HuH-7.5 (cell line): Measurements from ENCODE around the gene EFCAB3.
"Not testable (repeated sequence)": the region's sequence is repeated elsewhere in the genome, so short reads cannot be mapped to it uniquely, and the experiment has no call there.

ENCODE experiments used
- DNase-seq: peaks from one replicate; pipeline ENCODE4 v3.0.0; 2011; ENCODE audit warnings: low spot score

EFCAB3 gene

DNA sequence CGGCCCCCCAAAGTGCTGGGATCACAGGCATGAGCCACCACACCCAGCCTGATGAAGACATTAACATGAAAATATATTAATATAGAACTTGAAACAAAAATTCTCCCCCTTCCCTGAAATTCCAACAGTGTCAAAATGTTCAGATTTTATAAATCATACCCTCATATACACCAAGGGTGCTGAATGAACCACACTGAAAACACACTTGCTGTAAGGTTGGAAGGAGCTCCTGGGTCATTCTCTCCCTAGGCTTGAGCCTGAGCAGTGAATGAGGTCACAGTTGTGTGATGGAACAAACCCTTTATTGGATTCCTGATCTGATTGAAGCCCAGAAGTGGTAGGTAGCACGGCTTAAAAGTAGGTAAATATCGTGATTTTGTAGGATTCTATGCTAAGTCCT is at the start of gene EFCAB3:
Gene EFCAB3, plus strand, starts transcription at position 301 of the 400 bp plus-strand sequence. CDS start 2,427 bp downstream, outside the sequence.
- no peak for DNase-seq

DNA sequence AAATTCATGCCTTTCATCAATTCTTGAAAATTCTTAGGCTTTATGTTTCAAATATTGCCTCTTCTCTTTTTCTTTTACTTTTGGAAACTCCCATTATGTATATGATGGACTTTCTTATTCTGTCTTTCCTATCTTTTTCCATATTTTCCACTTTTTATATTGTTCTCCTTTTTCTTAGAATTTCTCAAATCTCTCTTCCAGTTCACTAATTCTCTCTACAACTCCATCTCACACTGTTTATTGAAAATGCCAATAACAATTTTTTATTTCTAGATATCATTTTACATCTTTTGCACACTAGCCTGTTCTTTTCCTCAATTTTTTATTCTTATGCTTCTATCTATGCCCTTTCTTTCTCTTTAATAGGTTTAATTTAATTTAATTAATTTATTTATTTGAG is 43.8 kb upstream of the EFCAB3 start:
- DNase-seq: no peak

DNA sequence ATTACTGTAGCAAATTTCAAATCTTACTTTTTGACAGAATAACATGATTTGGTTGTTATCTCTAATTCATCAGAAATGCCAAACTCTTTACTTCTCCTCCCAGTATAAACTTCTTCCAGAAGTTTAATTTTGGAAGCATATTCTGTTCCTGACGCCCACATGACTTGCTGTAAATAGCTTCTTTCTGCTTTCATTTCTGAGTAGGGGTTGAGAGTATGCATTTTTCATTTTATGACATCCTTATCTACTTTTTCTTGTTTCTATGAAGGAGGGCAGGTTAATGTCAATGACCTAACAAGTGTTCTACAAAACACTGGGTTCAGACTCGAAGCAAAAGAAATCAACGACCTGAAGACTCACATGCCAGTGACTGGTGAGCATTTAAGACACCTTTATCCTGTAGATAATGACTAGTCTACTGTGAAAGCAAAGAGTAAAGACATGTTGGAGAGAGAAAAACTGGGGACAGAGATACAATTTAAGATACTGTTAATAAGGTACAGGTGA is 36.5 kb upstream of the EFCAB3 start:
- DNase-seq: no peak

DNA sequence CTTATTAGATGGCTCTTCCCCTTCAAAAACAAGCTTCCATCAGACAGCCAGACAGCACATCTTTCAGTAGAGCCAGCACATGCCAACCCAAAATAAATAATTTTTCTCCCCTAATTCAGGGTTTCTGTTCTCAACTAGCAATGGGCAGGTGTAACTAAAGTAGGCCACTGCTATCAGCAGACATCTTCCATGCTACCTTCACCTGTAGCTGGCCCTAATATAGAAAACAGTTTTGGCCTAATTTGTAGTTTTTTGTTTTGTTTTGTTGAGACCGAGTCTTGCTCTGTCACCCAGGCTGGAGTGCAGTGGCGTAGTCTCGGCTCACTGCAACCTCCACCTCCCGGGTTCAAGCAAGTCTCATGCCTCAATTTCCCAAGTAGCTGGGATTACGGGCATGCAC is 29.2 kb upstream of the EFCAB3 start:
- DNase-seq: no peak

GRCh38 chr17:62366191-62366590 is 14.2 kb upstream of the EFCAB3 start:
- no peak for DNase-seq

DNA sequence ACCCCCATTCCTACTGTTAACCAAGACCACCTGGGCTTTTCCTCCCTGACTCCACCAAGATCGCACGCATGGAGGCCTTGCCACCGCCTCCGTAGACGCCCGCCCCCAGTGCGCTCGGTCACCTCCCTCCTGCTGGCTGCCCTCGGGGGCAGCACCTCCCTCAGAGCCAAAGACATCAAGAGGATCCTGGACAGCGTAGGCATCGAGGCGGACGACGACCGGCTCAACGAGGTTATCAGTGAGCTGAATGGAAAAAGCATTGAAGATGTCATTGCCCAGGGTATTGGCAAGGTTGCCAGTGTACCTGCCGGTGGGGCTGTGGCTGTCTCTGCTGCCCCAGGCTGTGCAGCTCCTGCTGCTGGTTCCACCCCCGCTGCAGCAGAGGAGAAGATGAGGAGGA is 1.2 kb downstream of the EFCAB3 start:
- no peak for DNase-seq

DNA sequence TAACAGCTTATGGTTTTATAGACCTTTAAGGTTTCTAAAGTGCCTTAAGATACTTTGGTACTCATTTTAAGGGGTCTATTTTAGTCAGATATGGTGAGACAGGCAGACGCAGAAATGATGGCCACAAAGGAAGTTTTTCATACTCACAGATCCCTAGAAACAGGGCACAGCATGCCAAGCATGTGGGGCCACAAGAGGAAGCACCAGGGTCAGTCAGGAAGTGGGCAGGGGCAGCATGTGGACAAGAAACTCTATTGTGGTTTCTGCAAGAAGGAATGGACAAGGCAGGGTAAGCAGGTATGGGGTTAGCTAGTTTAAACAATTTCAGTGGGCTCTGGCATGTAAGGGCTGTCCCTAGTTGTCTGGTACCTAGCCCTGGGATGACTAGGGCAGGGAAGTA is 8.5 kb downstream of the EFCAB3 start:
- no peak for DNase-seq

- DNase-seq: no peak
These were observed 12.6 kb downstream of the EFCAB3 start for GRCh38 chr17:62392908-62393307.

DNA sequence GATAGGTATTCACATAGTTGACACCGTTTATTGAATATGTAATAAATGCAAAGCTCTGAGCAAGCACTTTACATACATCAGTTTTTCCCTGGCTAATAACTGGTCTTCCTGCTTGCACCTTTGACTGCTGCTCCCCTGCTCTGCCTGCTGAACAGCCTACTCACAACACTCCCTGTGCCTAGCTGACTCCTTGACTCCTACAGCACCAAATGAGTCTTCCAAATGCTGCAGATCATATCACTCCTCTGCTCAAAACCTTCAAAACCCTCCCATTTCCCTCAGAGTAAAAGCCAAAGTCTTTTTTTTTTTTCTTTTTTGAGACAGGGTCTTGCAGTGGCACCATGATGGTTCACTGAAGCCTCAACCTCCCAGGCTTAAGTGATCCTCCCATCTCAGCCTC is 18.5 kb downstream of the EFCAB3 start:
- no peak for DNase-seq

- no peak for DNase-seq
These were observed 25.1 kb downstream of the EFCAB3 start for GRCh38 chr17:62405451-62405850.

DNA sequence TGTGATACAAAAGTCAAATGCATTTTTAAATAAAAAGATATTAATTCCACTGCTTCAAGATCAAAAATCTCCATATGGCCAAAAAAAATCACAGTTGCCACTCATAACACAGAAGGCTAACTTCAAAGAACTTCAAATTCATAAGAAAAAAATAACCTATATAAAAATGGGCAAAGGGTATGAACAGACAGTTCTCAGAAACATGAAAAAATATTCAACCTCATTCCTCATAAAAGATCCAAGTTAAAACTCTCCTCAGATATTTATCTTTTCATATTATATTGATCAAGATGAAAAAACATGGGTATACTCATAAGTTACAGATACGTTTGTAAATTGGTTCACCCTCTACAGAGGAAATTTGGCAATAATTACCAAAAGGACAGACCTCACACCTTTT is 32.7 kb downstream of the EFCAB3 start:
- DNase-seq: not testable (repeated sequence)

DNA sequence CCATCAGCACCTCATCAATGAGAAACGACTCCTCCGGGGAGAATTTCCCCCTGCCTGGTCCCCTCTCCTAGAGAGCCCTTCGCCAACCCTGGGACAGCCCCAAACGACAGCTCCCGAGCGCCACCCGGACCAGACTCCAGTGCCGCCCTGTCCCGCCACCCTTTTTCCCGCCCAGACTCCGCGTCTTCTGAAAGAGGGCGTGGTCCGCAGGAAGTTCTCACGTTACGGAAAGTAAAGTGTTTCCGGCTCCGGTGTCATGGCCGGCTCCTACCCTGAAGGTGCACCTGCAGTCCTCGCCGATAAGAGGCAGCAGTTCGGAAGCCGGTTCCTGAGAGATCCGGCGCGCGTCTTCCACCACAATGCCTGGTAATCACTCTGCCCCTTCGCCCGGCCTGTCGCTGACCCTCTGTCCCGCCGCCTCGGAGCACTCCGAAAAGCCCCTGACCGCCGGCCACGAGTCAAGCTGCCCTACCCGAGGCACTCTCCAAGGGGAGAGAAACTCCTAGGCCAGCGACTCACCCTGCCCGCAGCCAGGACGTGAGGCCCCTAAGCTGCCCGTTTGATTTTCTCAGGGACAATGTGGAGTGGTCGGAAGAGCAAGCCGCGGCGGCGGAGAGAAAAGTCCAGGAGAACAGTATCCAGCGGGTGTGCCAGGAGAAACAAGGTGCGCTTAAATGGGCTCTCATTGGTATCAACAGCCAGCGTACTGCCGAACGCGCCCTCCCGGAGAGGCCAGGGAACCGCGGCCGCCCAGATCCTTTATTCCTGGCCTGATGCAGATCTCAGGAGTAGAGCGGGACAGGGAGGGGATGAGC is 43.5 kb downstream of the EFCAB3 start, which contains the start of gene METTL2A:
Gene METTL2A, plus strand, starts transcription at position 251 of the 815 bp plus-strand sequence. Its CDS starts 6 bp downstream, at position 257.
- peak; percentile 60 for DNase-seq

DNA sequence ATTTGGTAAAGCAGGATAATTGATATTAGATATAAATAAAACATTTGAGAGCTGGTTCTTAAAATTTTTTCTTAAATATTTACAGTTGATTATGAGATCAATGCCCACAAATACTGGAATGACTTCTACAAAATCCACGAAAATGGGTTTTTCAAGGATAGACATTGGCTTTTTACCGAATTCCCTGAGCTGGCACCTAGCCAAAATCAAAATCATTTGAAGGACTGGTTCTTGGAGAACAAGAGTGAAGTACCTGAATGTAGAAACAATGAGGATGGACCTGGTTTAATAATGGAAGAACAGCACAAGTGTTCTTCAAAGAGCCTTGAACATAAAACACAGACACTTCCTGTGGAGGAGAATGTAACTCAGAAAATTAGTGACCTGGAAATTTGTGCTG is 45.9 kb downstream of the EFCAB3 start:
- not testable (repeated sequence) for DNase-seq

DNA sequence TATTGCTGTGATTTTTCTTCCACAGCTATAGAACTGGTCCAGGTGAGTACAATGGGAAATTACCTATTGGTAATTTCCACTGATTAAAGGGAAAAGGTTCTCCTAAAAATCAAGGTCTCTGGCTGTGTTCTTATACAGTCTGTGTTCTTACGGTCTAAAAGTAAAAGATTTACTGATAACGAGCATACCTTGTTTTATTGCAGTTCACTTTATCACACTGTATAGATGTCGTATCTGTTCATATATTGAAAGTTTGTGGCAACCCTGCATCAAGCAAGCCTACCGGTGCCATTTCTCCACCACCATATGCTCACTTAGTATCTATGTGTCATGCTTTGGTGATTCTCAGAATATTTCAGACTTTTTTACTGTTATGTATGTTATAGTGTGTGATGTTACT is 54.9 kb downstream of the EFCAB3 start:
- not testable (repeated sequence) for DNase-seq

DNA sequence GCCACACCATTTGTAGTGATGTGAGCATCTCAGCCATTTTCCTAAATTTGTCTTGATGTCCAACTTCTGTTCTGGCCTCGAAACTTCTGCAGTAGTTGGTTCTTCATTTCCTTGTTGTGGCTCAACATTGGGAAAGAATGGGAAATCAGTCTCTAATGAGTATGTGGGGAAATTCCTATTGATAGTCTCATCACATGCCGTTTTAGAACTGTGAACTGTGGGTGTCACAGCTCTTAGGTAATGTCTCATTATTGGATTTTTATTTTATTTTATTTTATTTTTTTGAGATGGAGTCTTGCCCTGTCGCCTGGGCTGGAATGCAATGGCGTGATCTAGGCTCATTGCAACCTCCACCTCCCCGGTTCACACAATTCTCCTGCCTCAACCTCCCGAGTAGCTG is 60.8 kb downstream of the EFCAB3 start:
- not testable (repeated sequence) for DNase-seq

DNA sequence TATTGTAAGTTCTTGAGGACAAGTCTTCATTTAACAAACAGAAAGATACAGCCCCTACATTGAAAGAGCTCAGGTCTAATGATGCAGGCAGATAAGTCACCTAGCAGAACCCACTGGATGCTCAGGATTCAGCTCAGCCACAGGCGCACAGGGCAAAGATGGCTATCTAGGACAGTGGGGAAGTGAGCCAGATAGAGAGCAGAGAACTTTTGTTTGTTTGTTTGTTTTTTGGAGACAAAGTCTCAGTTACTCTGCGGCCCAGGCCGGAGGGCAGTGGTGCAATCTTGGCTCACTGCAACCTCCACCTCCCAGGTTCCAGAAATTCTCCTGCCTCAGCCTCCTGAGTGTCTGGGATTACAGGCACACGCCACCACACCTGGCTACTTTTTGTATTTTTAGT is 63.7 kb downstream of the EFCAB3 start:
- no peak for DNase-seq

DNA sequence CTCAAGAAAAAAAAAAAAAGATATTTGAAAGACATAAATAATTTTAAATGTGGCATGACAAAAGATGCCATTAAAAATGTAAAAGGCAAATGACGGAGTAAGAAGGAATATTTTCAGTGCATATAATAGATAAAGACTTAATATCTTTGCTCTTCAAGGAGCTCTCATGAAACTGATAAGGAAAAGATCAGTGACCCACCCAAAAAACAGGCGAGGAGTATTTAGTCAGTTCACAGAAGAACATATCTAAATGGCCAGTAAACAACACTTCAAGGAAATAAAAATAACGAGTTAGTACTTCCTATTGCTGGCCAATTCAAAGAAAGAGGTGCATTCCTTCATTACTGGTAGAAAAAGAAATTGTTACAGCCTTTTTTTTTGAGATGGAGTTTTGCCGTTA is 65.4 kb downstream of the EFCAB3 start:
- DNase-seq: not testable (repeated sequence)

DNA sequence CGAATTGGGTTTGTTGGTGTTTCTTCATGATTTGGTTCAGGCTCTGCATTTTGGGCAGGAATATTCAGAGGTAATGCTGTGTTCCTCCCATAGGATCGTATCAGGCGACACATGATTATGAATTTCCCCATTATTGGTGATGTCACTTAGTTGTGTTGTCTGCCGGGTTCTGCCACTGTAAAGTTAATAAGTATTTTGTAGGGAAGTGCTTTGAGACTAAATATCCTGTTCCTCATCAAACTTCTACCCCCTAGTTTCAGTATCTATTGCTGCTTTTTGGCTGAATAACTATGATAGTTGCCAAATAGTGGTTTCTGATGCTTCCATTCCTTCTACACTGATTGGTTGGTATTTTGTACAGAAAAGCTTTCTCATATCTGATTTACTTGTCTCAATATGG is 71.8 kb downstream of the EFCAB3 start:
- DNase-seq: not testable (repeated sequence)

- DNase-seq: not testable (repeated sequence)
These were observed 72.7 kb downstream of the EFCAB3 start for GRCh38 chr17:62453041-62453440.

DNA sequence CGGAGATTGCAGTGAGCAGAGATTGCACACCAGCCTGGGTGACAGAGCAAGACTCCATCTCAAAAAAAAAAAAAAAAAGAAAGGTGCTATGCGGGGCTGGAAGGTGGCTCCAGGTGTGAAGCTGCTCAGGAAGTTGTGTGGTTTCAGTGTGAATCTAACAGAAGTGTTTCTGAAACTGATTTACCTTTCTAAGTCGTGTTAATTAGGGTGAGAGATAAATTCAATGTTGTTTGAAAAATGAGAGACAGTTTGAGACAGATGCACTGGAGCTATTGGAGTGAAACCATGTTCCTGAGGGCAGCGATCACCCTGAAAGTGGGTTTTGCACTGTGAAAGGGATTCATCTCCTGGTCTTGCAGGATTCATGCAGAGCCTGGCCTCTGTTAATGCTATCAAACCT is 73.3 kb downstream of the EFCAB3 start:
- not testable (repeated sequence) for DNase-seq

DNA sequence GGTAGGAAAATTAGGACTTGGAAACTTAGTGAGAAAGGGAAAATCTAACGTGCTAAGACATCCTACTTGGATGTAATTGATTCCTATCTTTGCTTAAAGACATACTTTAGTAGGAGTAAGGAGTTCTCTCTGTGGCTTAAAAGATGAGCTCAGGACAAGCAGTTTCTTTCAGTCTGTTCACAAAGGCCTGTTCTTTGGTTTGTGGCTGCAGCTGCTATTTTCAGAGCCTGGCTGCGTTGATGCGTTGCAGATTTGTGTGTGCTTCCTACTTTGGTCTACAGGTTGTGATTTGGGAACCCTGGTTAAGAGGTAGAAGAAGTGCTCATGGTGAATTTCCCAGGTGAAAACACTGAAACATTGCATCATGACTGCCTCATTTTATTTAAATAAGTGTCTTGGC is 73.8 kb downstream of the EFCAB3 start:
- DNase-seq: not testable (repeated sequence)

DNA sequence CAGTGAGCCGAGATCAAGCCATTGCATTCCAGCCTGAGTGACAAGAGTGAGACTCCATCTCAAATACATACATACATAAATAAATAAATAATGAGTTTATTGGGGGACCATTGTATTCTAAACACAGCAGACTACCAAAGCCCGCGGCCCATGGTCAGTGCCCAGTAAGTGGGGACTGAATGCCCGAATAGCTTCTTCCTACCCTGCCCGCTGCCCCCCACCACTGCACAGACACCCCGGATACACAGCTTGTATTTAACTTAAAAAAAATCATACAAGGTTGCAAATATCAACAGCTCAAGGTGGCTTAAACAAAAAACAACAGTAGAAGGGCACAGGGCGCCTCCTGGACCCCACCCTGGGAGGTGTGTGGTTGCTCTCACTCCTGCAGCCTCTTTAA is 75.7 kb downstream of the EFCAB3 start:
- no peak for DNase-seq

GRCh38 chr17:62458483-62458882 is 78.1 kb downstream of the EFCAB3 start:
- DNase-seq: not testable (repeated sequence)

DNA sequence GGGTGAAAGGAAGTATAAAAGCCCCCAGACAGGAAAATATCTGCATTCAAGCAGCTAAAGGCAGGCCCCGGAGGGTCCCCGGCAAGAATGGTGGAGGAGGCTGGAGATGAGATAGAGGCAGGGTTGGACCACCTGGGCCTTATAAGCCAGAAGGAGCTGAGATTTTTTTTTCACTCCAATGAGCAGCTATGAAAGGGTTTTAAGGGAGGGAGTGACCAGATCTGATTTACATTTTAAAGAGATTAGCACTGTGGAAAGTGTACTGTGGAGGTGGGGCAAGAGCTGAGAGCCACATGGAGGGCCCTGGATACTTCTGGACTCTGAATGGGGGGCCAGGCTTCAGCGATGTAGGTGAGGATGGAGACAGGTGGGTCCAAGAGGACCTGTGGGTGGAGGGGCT is 84.1 kb downstream of the EFCAB3 start:
- not testable (repeated sequence) for DNase-seq
